GM12878 (cell line): ENCODE measurements around the gene NCR2.

Experiments
- ATF3 ChIP-seq: IDR thresholded peaks from 2 replicates; pipeline ENCODE4 v1.6.1; 2011; ENCODE audit warnings: low read depth, mild to moderate bottlenecking, low read length, moderate library complexity, borderline replicate concordance; ENCODE audit errors: extremely low read depth
- BCL11A ChIP-seq: IDR thresholded peaks from 2 replicates; pipeline ENCODE4 v1.6.1; 2011; ENCODE audit warnings: low read depth, low read length
- CTCF ChIP-seq, 3 experiments: IDR thresholded peaks in 2 of 3; conservative IDR thresholded peaks in 1 of 3; 2 replicates each; pipeline ENCODE4 v1.5.1; 2011; ENCODE audit warnings: low read depth in 3 of 3, low read length in 3 of 3, mild to moderate bottlenecking in 3 of 3, control low read depth in 2 of 3, moderate library complexity in 2 of 3, inconsistent platforms in 1 of 3, mixed read lengths in 1 of 3; ENCODE audit not compliant: control insufficient read depth in 2 of 3, insufficient read depth in 1 of 3; ENCODE audit errors: extremely low read depth in 1 of 3
- EP300 ChIP-seq, 2 experiments: fragments of 150-350 bp in 1 of 2; IDR thresholded peaks; 2 replicates each; pipeline ENCODE4 v1.6.1; 2011 to 2012; ENCODE audit warnings: low read depth in 2 of 2, low read length in 2 of 2, borderline replicate concordance in 1 of 2, improper control_type of control experiment in 1 of 2, inconsistent platforms in 1 of 2; ENCODE audit not compliant: control insufficient read depth in 1 of 2
- POLR2A ChIP-seq: IDR thresholded peaks from 2 replicates; pipeline ENCODE4 v1.6.1; 2011; ENCODE audit warnings: low read depth, mild to moderate bottlenecking, low read length
- RELA ChIP-seq: fragments of 450-650 bp; IDR thresholded peaks from 2 replicates; pipeline ENCODE4 v1.8.0; 2014; ENCODE audit warnings: borderline replicate concordance; ENCODE audit not compliant: partially characterized antibody
- RFX5 ChIP-seq: IDR thresholded peaks from 2 replicates; pipeline ENCODE4 v1.6.1; 2011; ENCODE audit warnings: low read depth, low read length, improper control_type of control experiment
- SP1 ChIP-seq: IDR thresholded peaks from one replicate; pipeline ENCODE4 v1.6.1; 2011; ENCODE audit warnings: low read depth, low read length
- ZNF207 ChIP-seq: fragments of 450-650 bp; IDR thresholded peaks from 2 replicates; pipeline ENCODE4 v1.6.1; 2014; ENCODE audit warnings: antibody characterized with exemption, mild to moderate bottlenecking, borderline replicate concordance

GRCh38 chr6:41371992-41372831 is 36.8 kb downstream of the NCR2 start:
- TF ChIP-seq BCL11A (no peak), RELA (no peak), SP1 (no peak), POLR2A (no peak), ZNF207 (no peak), CTCF (IDR thresholded peaks at IDR 0.05 in 2 of 3, conservative IDR thresholded peaks at IDR 0.05 in 1 of 3; ENCODE audit: control insufficient read depth in 2 of 3, extremely low read depth in 1 of 3, insufficient read depth in 1 of 3, low read depth in 3 of 3, low read length in 3 of 3) (no peak), EP300 (IDR thresholded peaks at IDR 0.05; ENCODE audit: borderline replicate concordance in 1 of 2, control insufficient read depth in 1 of 2, low read depth in 2 of 2, low read length in 2 of 2) (no peak), ATF3 (no peak), RFX5 (no peak)
